UCSD-AML1 (cell line): ENCODE measurements around the gene APBA2.

Source experiments
- DNase-seq: peaks from one replicate; lab custom pipeline; 2025; ENCODE audit not compliant: unreplicated experiment; lab: John Stamatoyannopoulos, UW

Gene APBA2

DNA sequence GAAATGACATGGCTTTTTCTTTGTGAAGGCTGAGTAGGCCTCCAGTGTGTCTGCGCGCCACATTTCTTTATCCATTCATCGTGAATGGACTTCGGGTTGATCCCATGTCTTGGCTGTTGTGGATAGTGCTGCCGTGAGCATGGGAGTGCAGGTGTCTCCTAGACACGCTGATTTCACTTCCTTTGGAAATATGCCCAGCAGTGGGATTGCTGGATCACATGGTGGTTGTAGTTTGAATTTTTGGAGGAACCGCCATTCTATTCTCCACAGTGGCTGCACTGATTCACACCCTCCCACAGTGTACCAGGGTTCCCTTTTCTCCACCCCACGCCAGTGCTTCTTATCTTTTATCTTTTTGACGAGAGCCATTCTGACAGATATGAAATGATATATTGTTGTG, 212.2 kb downstream of the APBA2 start:
- no peak for DNase-seq

DNA sequence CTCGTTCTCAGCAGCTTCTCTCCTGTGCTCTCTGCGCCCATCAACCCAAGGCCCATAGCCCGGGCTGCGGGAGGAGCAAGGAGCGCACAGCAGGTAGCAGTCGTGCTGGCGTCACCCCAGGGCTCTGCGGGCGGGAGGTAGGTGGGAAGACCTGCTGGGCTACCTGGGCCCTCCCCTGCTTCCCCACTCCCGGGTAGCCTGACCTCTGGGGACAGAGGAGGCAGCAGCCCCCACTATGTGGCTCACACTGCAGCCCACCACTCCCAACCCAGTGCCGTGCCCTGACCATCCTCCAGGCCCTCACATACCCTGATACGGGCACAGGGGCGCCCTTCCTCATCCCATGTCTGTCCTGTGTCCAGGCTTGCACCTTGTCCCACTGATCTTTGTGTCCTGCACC, 212.9 kb downstream of the APBA2 start:
- no peak for DNase-seq

DNA sequence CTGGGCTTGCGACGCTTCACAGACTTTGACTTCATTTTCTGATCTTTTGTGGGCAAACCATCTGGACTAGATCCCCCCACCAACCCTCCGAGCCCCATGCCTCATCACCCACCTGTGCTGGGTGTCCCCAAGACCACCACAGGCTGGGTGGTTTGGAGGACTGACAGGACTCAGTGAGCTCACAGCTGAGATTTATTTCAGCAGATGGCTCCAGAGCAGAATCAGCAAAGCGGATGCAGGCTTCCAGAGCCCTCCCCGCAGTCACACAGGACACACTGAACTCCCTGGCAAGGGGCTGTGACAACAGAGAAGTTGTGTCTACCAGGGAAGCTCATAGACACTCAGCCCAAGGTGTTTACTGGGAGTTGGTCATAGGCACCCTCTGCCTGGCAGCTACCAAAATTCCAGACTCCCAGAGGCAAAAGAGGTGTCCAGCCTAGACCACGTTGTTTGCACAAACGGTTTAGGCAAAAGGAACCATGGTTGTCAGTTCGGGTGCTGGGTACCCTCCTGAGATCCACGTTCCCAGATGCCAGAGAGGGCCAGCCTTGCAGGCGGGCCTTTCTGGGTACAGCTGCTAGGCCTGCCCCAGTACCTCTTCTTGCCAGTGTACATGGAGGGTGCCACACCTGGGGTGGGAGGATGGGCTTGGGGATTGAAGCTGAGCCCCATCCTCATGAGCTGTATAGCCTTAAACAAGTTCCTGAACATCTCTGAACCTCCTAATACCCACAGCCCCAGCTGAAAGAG, 213.5 kb downstream of the APBA2 start:
- no peak for DNase-seq

DNA sequence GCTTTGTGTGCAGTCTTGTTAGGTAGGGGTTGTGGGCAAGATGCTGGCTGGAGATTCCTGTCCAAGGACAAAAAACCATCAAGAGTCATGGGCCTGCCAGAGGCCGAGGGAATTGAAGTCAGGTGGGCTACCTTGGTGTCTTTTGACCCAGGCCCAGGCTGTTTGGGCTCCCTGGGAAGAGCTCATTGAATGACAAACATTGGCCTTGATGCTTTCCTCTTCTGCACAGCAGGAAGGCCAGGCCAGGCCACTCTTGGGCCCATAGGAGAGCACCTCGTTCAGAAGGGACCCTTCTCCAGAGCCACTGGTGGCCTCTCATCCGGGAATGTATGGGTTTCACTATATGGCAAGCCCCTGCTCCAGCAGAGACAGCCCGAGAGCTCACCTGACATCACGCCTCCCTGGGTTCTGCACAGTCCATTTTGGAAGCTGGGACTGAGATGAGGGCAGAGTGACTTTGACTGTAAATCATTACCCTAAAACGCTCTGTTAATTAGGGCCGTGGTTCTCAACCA, 214.8 kb downstream of the APBA2 start:
- DNase-seq: no peak

DNA sequence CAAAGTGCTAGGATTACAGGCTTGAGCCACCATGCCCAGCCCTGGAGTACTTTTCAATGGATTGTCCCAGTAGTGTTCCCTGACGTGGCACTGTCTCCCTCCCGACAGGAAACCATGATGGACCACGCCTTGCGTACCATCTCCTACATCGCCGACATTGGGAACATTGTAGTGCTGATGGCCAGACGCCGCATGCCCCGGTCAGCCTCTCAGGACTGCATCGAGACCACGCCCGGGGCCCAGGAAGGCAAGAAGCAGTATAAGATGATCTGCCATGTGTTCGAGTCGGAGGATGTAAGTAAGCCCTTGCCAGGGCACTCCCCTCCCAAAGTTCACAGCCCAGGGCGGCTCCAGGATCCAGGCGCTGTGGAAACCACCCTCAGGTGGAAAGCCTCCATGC, 215.7 kb downstream of the APBA2 start:
- DNase-seq: no peak

DNA sequence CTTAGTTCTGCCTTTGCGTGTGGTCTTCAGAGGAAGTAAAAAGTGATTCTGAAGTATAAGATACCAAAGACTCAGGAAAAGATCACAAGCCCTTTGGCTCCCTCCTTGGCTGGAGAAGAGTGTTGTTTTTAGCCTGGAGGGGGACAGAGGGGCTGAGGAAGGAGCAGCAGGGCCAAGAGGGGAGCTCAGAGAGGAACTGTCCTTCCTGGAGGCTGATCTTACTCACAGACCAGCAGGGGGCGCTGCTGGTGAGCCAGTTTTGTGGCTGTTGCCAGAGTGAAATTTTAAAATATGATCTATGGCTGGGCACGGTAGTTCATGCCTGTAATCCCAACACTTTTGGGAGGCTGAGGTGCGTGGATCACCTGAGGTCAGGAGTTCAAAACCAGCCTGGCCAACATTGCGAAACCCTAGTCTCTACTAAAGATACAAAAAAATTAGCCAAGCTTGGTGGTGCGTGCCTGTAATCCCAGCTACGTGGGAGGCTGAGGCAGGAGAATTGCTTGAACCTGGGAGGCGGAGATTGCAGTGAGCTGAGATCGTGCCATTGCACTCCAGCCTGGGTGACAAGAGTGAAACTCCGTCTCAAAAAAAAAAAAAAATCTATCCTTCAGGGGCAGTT, 216.5 kb downstream of the APBA2 start:
- peak; percentile 68 for DNase-seq

DNA sequence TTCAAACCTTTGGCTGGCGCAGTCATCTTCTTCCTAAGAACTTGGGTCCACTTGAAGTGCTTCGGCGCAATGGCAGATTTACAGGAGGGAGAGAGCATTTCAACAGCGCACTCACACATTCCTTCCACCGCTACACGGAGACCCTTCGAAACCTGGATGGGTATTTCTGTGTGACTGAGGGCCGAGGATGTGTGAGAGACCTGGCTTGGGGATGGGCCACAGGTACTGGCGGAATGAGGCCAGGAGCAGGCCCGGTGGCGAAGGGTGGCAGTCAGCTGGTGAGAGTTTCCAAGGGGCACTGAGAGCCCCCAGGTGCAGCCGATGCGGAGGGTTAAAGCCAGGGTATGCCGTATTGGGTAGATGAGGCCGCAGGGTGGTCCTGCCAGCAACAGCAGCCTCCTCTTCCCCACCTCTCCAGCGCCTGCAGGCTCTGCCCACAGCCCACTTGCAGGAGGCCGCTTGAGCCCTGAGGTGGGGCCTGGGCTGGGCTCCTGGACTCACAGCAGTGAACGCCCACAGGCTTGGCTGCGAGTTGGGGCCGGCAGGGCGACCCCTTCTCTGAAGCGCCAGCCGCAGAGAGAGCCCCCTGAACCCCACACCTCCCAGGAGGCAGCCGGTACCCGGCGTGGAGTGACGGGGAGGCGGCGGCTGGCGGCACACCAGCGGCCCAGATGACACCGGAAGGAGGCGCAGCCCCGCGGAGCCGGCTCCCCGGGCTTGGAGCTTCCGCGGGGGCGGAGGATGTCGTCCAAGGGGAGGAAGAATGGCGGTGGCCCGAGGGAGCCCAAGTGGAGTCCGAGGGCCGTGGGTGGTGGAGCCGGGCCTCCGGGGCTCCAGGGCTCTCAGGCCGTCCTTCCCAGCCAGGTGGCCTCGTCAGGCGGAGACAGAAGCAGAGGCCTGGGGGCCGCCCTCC, 217.4 kb downstream of the APBA2 start:
- no peak for DNase-seq

DNA sequence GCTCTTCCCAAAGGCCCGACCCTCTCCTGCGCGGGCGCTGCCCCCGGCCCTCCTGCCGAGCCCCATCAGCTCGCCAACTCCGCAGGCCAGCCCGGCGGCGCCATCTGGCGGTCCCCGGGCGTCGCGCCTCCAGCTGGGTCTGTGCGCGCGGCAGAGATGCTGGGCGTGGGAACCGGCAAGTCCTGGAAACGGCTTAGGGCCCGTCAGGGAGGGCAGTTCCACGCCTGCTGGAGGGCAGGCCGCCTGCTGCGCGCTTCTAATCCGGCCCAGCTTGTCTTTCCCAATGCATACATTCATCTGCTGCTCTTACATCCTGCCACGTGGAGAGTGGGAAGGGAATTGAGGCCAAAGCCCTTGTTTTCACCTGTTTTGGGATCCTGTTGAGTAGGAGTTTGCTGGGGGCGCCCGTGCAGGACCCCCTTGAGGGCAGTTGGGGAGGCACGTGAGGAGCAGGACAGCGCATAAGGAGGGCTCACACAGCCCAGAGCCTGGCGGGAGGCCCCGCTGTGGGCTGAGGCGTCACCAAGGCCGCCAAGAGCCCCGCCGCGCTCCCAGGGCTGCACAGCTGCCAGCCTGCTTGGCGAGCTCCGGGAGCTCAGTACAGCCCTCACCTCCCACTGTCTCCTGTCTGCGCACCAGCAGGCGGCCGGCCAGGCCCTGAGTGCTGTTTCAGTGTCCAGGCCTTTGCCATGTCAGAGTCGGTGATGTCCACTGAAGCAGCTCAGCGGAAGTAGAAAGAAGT, 218.2 kb downstream of the APBA2 start:
- DNase-seq: peak; percentile 84

DNA sequence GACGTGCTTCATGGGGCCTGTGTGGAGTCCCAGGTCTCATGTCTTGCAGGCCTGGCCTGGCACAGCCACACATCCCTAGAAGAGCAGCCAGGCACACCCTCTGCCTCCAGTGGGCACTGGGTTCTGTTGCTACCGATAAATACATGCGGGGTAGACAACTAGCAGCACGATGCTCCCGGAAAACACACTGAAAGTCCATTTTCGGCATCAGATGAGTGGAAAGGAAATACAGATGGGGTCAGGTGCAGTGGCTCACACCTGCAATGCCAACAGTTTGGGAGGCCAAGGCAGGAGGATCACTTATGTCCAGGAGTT, 218.7 kb downstream of the APBA2 start:
- DNase-seq: no peak

DNA sequence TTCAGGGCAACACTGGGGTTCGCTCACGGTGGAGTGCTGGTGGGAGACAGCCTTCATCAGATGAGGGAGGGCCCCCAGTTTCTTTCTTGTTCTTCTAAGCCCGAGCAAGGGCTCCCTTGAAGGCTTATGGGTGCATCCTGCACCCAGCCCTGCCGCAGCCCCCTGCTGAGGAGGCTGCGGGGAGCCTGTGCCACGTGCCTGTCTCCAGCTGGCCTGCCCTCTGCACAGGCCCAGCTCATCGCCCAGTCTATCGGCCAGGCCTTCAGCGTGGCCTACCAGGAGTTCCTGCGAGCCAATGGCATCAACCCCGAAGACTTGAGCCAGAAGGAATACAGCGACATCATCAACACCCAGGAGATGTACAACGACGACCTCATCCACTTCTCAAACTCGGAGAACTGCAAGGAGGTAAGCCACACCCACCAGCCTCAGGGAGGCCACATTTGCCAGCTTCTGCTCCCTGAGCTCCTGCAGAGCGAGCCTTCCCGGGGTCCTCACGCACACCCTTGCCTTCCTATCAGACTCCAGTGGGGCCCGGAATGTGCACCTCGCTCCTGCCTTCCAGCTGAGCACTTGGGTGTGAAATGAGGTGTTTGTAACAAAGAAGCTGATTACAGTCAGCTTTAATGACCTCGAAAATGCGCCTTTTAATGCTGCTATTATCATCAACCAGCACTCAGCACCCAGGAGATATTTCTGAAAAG, 219.5 kb downstream of the APBA2 start:
- DNase-seq: no peak

DNA sequence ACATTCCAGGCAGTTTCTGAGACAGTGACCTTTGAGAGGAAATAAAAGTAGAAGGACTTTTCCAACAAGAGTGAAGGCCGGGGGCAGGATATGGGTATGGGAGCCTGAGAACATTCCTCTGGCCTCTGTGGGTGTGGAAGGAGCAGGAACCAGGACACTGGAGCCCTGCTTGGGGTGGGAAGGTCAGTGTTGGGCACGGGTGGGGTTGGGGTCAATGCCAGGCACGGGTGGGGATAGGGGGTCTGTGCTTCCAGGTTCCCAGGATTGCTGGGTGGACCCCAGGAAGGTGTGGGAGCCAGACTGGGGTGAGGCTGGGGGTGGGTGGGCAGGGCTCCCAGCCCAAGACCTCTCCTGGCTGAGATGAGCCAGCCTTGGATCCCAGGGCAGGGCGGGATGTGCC, 220.3 kb downstream of the APBA2 start:
- no peak for DNase-seq

DNA sequence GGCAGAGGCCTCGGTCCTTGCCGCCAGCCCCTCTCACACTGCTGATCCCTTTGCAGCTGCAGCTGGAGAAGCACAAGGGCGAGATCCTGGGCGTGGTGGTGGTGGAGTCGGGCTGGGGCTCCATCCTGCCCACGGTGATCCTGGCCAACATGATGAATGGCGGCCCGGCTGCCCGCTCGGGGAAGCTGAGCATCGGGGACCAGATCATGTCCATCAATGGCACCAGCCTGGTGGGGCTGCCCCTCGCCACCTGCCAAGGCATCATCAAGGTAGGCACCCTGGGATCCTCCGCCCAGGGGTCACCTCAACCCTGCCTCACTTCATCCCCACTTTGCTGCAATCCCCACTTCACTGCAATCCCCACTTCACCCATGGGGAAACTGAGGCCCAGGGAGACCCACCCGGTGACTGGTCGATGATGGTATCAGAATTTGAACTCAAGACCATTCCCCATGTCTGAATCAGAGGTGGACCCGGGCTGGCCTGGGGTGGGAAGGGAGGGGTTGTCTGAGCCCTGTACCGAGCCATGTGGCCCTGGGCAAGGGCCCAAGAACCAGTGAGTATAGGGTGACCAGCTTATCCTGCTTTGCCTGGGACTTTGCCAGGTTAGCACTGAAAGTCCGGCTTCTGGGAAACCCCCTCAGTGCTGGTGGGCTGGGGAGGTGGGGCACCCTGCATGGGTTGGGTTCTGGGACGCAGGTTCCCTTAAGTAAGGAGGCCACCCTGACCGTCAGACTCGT, 220.9 kb downstream of the APBA2 start:
- DNase-seq: no peak

DNA sequence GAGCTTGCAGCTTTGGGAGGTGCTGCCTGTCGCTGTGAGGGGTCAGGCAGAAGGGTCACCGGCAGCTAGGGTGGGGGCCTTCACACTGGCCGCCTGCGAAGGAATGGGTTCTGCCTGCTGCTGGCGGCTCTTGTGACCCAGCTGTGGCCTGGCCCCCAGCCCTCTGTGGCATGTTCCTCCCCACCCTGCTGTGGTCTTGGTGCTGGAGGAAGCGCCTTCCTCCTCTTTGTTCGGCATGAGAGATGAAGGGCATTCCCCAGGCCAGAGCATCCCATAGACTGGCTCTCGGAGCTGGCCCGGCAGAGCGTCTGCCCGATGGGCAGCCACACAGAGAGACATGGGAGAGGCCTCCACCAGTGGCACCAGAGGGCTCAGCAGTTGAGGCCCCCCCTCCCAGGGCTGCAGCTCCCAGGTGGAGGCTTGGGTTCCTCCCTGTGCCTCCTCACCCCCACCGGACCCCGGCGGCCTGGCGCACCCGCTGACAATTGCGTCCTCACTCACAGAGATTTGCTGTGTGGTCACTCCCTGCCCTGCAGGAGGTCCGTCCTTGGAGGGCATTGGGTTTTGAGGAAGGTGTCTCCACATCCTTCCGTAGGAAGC, 221.6 kb downstream of the APBA2 start:
- DNase-seq: no peak

DNA sequence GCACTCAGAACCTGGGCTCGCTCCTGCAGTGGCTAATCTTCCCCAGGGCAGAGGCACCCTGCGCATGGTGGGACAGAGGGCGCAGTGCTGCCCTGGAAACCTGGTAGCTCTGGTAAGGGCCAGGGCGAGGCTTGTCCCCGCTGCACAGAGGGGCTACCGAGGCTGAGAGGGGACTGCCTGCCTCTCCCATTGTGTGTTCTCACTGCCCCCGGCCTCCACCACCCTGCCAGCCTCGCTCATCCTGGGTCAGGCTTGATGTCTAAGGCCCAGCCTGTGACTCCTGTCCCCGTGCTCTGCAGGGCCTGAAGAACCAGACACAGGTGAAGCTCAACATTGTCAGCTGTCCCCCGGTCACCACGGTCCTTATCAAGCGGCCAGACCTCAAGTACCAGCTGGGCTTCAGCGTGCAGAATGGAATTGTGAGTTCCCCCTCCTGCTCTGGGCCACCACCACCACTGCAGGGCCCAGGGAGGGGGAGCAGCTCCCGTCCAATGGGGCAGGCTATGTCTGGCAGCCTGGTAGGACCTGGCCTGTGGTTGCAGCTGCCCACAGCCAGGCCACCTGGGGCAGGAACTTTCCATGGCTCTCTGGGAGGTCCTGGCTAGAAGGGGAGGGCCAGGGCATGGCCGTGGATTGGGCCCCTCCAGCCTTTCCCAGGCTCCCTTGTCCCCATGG, 222.3 kb downstream of the APBA2 start:
- no peak for DNase-seq

DNA sequence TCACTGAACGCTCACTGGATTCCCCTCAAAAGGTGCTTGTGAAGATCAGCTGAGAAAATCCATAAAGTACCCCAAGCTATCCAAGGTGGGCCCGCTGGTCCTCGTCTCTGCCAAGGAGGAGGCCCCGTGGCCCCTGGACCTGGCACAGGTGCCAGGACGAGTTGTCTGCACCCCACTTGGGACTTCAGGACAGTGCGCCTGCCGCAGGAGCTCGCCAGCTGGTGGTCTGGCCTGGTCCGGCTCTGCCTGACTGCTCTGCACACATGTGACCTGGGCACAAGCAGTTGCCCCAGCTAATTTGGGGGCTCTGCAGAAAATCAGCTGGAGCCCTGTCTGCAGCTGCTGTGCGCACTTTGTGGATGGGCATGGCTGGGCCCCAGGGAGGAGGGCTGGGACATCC, 224.0 kb downstream of the APBA2 start:
- no peak for DNase-seq

DNA sequence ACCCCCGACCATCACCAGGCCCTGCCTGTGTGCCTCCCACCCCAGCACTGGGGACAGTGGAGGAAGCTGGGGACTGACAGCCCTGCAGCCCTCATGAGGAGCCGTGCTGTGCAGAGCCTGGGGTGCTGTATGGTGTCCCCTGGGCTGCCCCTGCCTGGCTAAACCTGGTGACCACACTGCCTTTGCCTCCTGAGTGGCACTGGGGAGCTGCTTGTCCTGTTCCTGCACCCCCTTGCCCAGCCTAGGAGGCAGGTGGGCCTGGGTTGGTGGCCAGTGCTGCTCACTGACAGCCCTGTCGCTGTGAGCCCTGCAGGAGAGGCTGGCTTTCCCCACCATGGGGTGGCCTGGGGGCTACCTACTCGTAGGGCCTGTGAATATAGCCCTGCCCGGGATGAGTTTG, 224.4 kb downstream of the APBA2 start:
- no peak for DNase-seq

DNA sequence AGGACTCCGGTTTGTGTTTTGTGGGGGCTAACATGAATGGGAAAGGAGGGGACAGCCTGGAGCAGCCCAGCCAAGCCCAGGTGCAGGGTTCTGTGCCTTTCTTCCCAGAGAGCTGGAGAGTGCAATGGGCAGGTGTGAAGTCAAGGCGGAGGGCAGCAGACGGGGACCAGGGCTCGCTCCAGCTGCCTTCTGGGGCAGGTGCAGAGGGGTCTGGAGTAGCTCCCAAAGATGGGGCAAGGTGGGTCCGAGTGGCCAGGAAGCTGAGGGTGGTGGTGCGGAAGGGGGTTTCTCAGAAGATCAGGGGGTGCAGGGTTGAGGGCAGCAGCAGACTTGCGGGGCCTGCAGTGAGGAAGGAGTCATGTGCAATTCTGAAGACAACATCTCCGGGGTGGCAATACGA, 225.0 kb downstream of the APBA2 start:
- no peak for DNase-seq

DNA sequence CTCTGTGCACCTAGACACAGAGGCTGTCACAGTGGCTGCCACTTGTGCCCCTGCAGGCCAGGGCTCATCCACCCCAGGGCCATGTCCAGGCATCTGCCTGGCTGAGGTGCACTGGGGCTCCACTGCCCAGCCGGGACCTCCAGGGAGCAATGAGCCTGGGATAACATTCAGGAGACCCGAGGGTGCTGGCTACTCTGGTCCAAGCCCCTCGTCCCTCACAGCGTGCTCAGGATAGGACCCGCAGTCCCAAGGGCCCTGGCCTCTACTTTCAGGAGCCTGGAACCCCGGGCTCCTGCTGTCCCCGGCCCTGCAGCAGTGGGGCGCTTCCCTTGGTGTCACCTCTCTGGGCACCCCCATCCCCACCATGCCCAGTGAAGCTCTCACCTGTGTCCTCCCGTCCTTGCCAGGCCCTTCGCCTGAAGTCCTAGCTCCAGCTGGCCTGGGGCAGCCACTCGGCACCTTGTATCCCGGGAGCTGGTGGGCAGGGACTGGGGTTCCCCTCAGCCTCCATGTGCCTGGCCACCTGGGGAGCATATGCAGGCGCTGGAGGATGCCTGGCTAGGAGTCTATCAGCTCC, 226.0 kb downstream of the APBA2 start:
- no peak for DNase-seq
